Measurements from ENCODE around the gene SNRPA.
A peak's percentile ranks its signal among the peaks of the same experiment; 100 is the strongest.

The SNRPA gene

GRCh38 chr19:40797166-40797962 is 46.4 kb downstream of the SNRPA start:
- TF ChIP-seq, protein P1, sequence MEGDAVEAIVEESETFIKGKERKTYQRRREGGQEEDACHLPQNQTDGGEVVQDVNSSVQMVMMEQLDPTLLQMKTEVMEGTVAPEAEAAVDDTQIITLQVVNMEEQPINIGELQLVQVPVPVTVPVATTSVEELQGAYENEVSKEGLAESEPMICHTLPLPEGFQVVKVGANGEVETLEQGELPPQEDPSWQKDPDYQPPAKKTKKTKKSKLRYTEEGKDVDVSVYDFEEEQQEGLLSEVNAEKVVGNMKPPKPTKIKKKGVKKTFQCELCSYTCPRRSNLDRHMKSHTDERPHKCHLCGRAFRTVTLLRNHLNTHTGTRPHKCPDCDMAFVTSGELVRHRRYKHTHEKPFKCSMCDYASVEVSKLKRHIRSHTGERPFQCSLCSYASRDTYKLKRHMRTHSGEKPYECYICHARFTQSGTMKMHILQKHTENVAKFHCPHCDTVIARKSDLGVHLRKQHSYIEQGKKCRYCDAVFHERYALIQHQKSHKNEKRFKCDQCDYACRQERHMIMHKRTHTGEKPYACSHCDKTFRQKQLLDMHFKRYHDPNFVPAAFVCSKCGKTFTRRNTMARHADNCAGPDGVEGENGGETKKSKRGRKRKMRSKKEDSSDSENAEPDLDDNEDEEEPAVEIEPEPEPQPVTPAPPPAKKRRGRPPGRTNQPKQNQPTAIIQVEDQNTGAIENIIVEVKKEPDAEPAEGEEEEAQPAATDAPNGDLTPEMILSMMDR (IDR thresholded peaks at IDR 0.05) = no peak

GRCh38 chr19:40797963-40798682 is 47.1 kb downstream of the SNRPA start:
- TF ChIP-seq, protein P1 (IDR thresholded peaks at IDR 0.05) = 0 out of 2 replicates have a peak, but pooled peaks have one; percentile 21

DNA sequence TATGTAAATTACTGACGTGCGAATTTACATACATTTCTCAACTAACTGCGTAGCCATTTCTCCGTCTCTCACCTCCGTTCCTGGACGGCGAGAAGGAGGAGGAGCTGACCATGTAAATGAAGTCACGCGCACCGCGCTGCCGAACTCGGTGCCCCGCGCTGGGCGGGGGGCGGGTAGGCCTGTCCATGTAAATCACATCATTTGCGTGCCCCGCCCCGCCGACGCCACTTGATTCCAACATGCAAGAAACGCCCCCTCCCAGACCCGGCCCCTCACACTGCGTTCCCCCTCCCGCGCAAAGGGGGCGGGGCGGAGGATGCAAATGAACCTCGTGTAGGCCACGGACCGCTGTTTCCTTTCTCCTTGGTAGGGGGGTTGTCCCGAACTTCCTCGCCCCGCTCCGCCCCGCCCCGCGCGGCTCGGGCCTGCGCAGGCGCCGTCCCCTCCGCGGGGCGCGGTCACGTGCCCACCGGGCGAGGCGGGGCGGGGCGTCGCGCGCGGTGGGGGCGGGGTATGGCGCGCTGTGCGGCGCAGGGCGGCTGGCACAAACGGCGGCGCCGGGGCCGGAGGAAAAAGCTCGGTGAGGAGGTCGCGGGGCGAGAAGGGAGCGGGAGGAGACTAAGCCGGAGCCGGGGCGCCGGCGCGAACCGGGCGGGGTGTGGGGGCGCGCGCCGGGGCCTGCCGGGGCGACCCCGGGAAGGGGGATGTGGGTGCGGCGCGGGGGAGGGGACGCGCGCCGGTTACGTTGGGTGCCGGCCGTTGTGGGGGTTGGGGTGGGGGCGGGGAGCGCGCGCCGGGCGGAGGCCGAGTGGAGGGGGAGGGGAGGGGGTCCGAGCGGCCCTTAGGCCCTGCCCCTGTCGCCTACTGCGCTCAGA is 47.9 kb downstream of the SNRPA start, which contains the start of gene EGLN2:
Gene EGLN2, plus strand, starts transcription at position 509 of the 875 bp plus-strand sequence. CDS start 1,382 bp downstream, outside the sequence.
- TF ChIP-seq, protein P1 (IDR thresholded peaks at IDR 0.05) = no peak

DNA sequence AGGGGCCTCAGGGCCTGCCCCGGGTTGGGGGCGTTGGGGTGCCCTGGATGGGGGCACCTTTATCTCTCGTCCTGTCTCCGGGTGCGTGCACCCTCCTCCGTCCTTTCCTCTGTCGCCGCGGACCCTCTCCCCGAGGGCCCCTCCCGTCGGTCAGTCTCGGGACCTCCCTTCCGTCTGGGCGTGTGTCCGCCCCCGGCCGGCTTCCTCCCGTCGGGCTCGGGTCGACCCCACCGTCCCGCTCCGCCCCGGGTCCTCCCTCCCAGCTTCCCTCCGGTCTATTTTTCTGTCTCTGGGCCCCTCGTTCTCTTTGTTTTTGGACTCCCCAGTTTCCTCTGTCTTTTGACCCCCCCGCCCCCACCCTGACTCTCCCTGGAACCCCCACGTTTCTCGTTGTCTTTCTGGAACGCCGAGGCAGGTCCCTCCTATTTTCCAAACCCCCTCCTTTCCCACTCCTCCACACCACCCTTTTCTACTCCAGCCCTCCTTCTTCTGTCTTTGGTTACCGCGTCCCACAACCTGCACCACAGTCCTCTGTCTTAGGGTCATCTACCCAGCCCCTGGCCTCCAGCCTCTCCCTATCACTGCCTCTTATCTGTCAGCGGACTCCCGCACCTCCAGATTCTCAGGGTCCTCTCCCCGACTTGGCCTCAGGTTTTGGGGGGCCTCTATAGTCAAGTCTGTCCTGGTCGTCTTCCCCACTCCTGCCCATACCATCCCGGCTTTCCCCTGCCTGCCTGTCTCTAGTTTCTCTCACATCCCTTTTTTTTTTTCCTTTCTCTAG is 48.7 kb downstream of the SNRPA start:
- TF ChIP-seq, protein P1 (IDR thresholded peaks at IDR 0.05) = no peak

DNA sequence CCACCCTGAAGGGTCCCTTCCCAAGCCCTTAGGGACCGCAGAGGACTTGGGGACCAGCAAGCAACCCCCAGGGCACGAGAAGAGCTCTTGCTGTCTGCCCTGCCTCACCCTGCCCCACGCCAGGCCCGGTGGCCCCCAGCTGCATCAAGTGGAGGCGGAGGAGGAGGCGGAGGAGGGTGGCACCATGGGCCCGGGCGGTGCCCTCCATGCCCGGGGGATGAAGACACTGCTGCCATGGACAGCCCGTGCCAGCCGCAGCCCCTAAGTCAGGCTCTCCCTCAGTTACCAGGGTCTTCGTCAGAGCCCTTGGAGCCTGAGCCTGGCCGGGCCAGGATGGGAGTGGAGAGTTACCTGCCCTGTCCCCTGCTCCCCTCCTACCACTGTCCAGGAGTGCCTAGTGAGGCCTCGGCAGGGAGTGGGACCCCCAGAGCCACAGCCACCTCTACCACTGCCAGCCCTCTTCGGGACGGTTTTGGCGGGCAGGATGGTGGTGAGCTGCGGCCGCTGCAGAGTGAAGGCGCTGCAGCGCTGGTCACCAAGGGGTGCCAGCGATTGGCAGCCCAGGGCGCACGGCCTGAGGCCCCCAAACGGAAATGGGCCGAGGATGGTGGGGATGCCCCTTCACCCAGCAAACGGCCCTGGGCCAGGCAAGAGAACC is 49.5 kb downstream of the SNRPA start:
- TF ChIP-seq, protein P1 (IDR thresholded peaks at IDR 0.05) = no peak

GRCh38 chr19:40800997-40801377 is 50.0 kb downstream of the SNRPA start:
- TF ChIP-seq, protein P1 (IDR thresholded peaks at IDR 0.05) = no peak
